IMR-90 (cell line): ENCODE measurements around the gene CEP126. TPM values are rescaled to one million over a fixed set of nuclear protein-coding genes. Genes with fewer than 3 reads are reported as not detected.

Experiments
- ATAC-seq: fragments of 200-7000 bp; cut with Tn5 transposase; 2 replicates; pipeline ENCODE4 v1.9.1; 2020; ENCODE audit warnings: low read depth, mild to moderate bottlenecking, moderate library complexity
- BruUV-seq: library from RNA; stranded (reverse); fragments of 400-500 nt; replicated peaks from 2 replicates; lab custom pipeline; 2021; lab: Mats Ljungman, UMichigan
- CTCF ChIA-PET: fragments of 300-600 bp; formaldehyde crosslinking; extraction: SDS; loops from one replicate; lab custom pipeline; 2021; ENCODE audit warnings: antibody characterized with exemption; lab: Yijun Ruan, JAX
- POLR2A ChIA-PET: fragments of 300-600 bp; sonication (Branson Sonifier 250); formaldehyde crosslinking; loops from one replicate; lab custom pipeline; 2022; ENCODE audit warnings: antibody characterized with exemption; ENCODE audit not compliant: unreplicated experiment; lab: Charles Lee
- DNase-seq: peaks from one replicate; pipeline ENCODE4 v3.0.0; 2013
- H2AFZ ChIP-seq: replicated peaks from 2 replicates; pipeline ENCODE3; 2013; ENCODE audit warnings: low read length, mild to moderate bottlenecking; ENCODE audit not compliant: poor library complexity
- H2AK5ac ChIP-seq: 2 replicates; pipeline ENCODE4 v1.6.1; 2013; ENCODE audit warnings: low read depth, low read length, inconsistent platforms
- H2AK9ac ChIP-seq: replicated peaks from 2 replicates; pipeline ENCODE3; 2013; ENCODE audit warnings: mild to moderate bottlenecking, low read depth, low read length, moderate library complexity; ENCODE audit not compliant: poor library complexity
- H2BK120ac ChIP-seq: 2 replicates; pipeline ENCODE4 v1.6.1; 2013; ENCODE audit warnings: low read depth, low read length, inconsistent platforms
- H2BK15ac ChIP-seq: 3 replicates; pipeline ENCODE4 v1.6.1; 2013; ENCODE audit warnings: low read depth, low read length, inconsistent platforms
- H2BK20ac ChIP-seq: 2 replicates; pipeline ENCODE4 v1.6.1; 2013; ENCODE audit warnings: low read depth, mild to moderate bottlenecking, inconsistent platforms, low read length, moderate library complexity
- H2BK5ac ChIP-seq: 2 replicates; pipeline ENCODE4 v1.6.1; 2013; ENCODE audit warnings: mild to moderate bottlenecking, low read depth, low read length, inconsistent platforms; ENCODE audit not compliant: poor library complexity, severe bottlenecking
- H3K14ac ChIP-seq: replicated peaks from 2 replicates; pipeline ENCODE4 v1.6.1; 2013; ENCODE audit warnings: low read depth, low read length, inconsistent platforms
- H3K18ac ChIP-seq: 2 replicates; pipeline ENCODE4 v1.6.1; 2013; ENCODE audit warnings: low read depth, low read length, control low read depth
- H3K23ac ChIP-seq: 2 replicates; pipeline ENCODE4 v1.6.1; 2013; ENCODE audit warnings: low read depth, low read length, inconsistent platforms
- H3K27ac ChIP-seq: 2 replicates; pipeline ENCODE4 v1.5.1; 2013; ENCODE audit warnings: mild to moderate bottlenecking, control low read depth, low read length; ENCODE audit not compliant: insufficient read depth
- H3K27me3 ChIP-seq: 2 replicates; pipeline ENCODE4 v1.6.1; 2013; ENCODE audit warnings: low read length; ENCODE audit not compliant: control insufficient read depth, insufficient read depth
- H3K36me3 ChIP-seq: 2 replicates; pipeline ENCODE4 v1.6.1; 2013; ENCODE audit warnings: low read length, mixed read lengths; ENCODE audit not compliant: control insufficient read depth, insufficient read depth
- H3K4ac ChIP-seq: 2 replicates; pipeline ENCODE4 v1.6.1; 2013; ENCODE audit warnings: low read depth, low read length, inconsistent platforms
- H3K4me1 ChIP-seq: 2 replicates; pipeline ENCODE4 v1.6.1; 2013; ENCODE audit warnings: low read length, mixed read lengths; ENCODE audit not compliant: control insufficient read depth, insufficient read depth
- H3K4me2 ChIP-seq: 2 replicates; pipeline ENCODE4 v1.6.1; 2013; ENCODE audit warnings: low read depth, mild to moderate bottlenecking, control low read depth, low read length, moderate library complexity
- H3K4me3 ChIP-seq: 2 replicates; pipeline ENCODE4 v1.5.1; 2013; ENCODE audit warnings: low read depth, mild to moderate bottlenecking, control low read depth, low read length, moderate library complexity; ENCODE audit not compliant: insufficient read depth
- H3K56ac ChIP-seq: 2 replicates; pipeline ENCODE4 v1.6.1; 2013; ENCODE audit warnings: low read length, inconsistent platforms; ENCODE audit not compliant: insufficient read depth; ENCODE audit errors: extremely low read depth
- H3K79me1 ChIP-seq, 2 experiments: 2 replicates each; pipeline ENCODE4 v1.6.1; 2013; ENCODE audit warnings: low read length in 2 of 2, inconsistent platforms in 1 of 2, low read depth in 1 of 2
- H3K9ac ChIP-seq: 2 replicates; pipeline ENCODE4 v1.6.1; 2013; ENCODE audit warnings: low read depth, low read length, control low read depth
- H3K9me1 ChIP-seq: 2 replicates; pipeline ENCODE4 v1.6.1; 2013; ENCODE audit warnings: low read length, inconsistent platforms; ENCODE audit not compliant: insufficient read depth
- H3K9me3 ChIP-seq: 2 replicates; pipeline ENCODE4 v1.6.1; 2013; ENCODE audit warnings: low read length; ENCODE audit not compliant: control insufficient read depth, insufficient read depth
- H4K20me1 ChIP-seq: 2 replicates; pipeline ENCODE4 v1.6.1; 2013; ENCODE audit warnings: low read length, inconsistent platforms; ENCODE audit not compliant: insufficient read depth
- H4K5ac ChIP-seq: 2 replicates; pipeline ENCODE4 v1.6.1; 2013; ENCODE audit warnings: mild to moderate bottlenecking, low read depth, low read length, control low read depth
- H4K8ac ChIP-seq, 2 experiments: 2 replicates each; pipeline ENCODE4 v1.6.1; 2013; ENCODE audit warnings: low read depth in 2 of 2, low read length in 2 of 2, control low read depth in 1 of 2, inconsistent platforms in 1 of 2
- H4K91ac ChIP-seq: 2 replicates; pipeline ENCODE4 v1.6.1; 2013; ENCODE audit warnings: low read depth, low read length, inconsistent platforms; ENCODE audit not compliant: insufficient read depth
- BHLHE40 ChIP-seq: fragments of 150-350 bp; IDR thresholded peaks from 2 replicates; pipeline ENCODE4 v1.6.1; 2016; ENCODE audit warnings: mild to moderate bottlenecking, low read depth, low read length
- CEBPB ChIP-seq: IDR thresholded peaks from 2 replicates; pipeline ENCODE4 v1.6.1; 2012; ENCODE audit warnings: low read depth, low read length, improper control_type of control experiment
- CTCF ChIP-seq: conservative IDR thresholded peaks from 2 replicates; pipeline ENCODE4 v1.5.1; 2012; ENCODE audit warnings: mild to moderate bottlenecking, low read depth, low read length, improper control_type of control experiment
- FOS ChIP-seq: fragments of 150-350 bp; IDR thresholded peaks from 2 replicates; pipeline ENCODE4 v1.6.1; 2016; ENCODE audit warnings: low read depth, low read length
- MAFK ChIP-seq: IDR thresholded peaks from 2 replicates; pipeline ENCODE4 v1.6.1; 2012; ENCODE audit warnings: low read depth, low read length, improper control_type of control experiment
- MXI1 ChIP-seq: IDR thresholded peaks from 2 replicates; pipeline ENCODE4 v1.6.1; 2012; ENCODE audit warnings: low read depth, mild to moderate bottlenecking, low read length, moderate library complexity, borderline replicate concordance
- NFE2L2 ChIP-seq: fragments of 150-350 bp; IDR thresholded peaks from 2 replicates; pipeline ENCODE4 v1.6.1; 2016; ENCODE audit warnings: low read depth, mild to moderate bottlenecking, low read length
- POLR2A ChIP-seq: IDR thresholded peaks from 2 replicates; pipeline ENCODE4 v1.6.1; 2012; ENCODE audit warnings: mild to moderate bottlenecking, low read depth, low read length
- RCOR1 ChIP-seq: IDR thresholded peaks from 2 replicates; pipeline ENCODE4 v1.6.1; 2012; ENCODE audit warnings: mild to moderate bottlenecking, low read length, improper control_type of control experiment; ENCODE audit not compliant: insufficient replicate concordance
- SMC3 ChIP-seq: fragments of 150-350 bp; IDR thresholded peaks from 2 replicates; pipeline ENCODE4 v1.6.1; 2016; ENCODE audit warnings: low read depth, mild to moderate bottlenecking, antibody characterized with exemption, low read length, moderate library complexity
- WGBS, 2 experiments: methylation state at CpG; one replicate each; pipeline versions ENCODE4 v1.1.5 to v1.1.7; 2013; ENCODE audit warnings: missing lambda C conversion rate in 2 of 2; ENCODE audit not compliant: insufficient read length in 1 of 2; ENCODE audit errors: extremely low coverage in 2 of 2; 5-methylcytosine and 5-hydroxymethylcytosine counted together
- dilution Hi-C: fragments of 300-500 bp; cut with HindIII; formaldehyde crosslinking; loops from one replicate; pipeline ENCODE4 v1.14.3; 2018; ENCODE audit warnings: low sequenced_read_pairs; ENCODE audit not compliant: unreplicated experiment
- in situ Hi-C: fragments of 300-500 bp; cut with MboI; formaldehyde crosslinking; loops from 3 replicates; pipeline ENCODE4 v1.14.3; 2019; ENCODE audit warnings: low sequenced_read_pairs, inconsistent platforms, mixed read lengths
- intact Hi-C: fragments of 100-400 bp; cut with micrococcal nuclease; formaldehyde crosslinking; loops from 2 replicates; pipeline ENCODE4 v1.10.0; 2022
- polyA plus RNA-seq, 3 experiments: library from polyadenylated mRNA; depleted of rRNA; stranded (reverse); fragments of >200 nt; gene quantifications; 2 replicates each; pipeline ENCODE4 v1.2.3, GENCODE V29; 2012; ENCODE audit warnings: low replicate concordance in 1 of 3
- total RNA-seq: library from RNA; depleted of rRNA; stranded (reverse); fragments of >200 nt; gene quantifications from 2 replicates; pipeline ENCODE4 v1.2.3, GENCODE V29; 2012

Gene CEP126
- total and polyA plus RNA-seq, 2 of the 4 experiments (the other 2 are of a cell fraction), result 0.72 to 1.4 TPM

- ChIA-PET CTCF (no interaction called here), POLR2A (no interaction called here)
- Histone ChIP-seq H2AK9ac (no peak overlapping the region), H4K91ac (no peak overlapping the region), H3K4me3 (no peak overlapping the region), H2BK120ac (no peak overlapping the region), H2BK15ac (no peak overlapping the region), H3K56ac (no peak overlapping the region), H3K9ac (no peak overlapping the region), H2BK5ac (no peak overlapping the region), H3K36me3 (no peaks in the 10 kb centered on the region), H3K14ac (no peak overlapping the region), H2AFZ (no peak overlapping the region), H3K9me3 (no peaks in the 10 kb centered on the region), H3K79me1 (no peaks in the 10 kb centered on the region), H4K20me1 (no peaks in the 10 kb centered on the region), H3K4me2 (no peak overlapping the region), H4K8ac (no peak overlapping the region), H3K18ac (no peak overlapping the region), H3K9me1 (no peaks in the 10 kb centered on the region), H2AK5ac (no peak overlapping the region), H3K23ac (no peak overlapping the region), H3K4ac (no peak overlapping the region), H3K27ac (no peak overlapping the region), H2BK20ac (no peak overlapping the region), H4K5ac (no peak overlapping the region), H3K4me1 (no peaks in the 10 kb centered on the region), H3K27me3 (no peaks in the 10 kb centered on the region)
- dilution Hi-C loops, result no loop called here
- intact Hi-C loops, result no loop called here
- 100% methylated on average over 1 of the region's 4 CpGs; no CpG with 5 or more reads in 1 of the 2 experiments for WGBS, 2 experiments
- DNase-seq (no peak), ATAC-seq (no peak)
- no TSS peak for BruUV-seq
- in situ Hi-C loops, result no loop called here
- no peak for TF ChIP-seq MXI1
- TF ChIP-seq NFE2L2, result no peak
- TF ChIP-seq RCOR1, result no peak
- no peak for TF ChIP-seq CTCF
- no peak for TF ChIP-seq MAFK
- no peak for TF ChIP-seq POLR2A
- no peak for TF ChIP-seq BHLHE40
- TF ChIP-seq FOS, result no peak
- no peak for TF ChIP-seq CEBPB
- no peak for TF ChIP-seq SMC3
These were observed 29.2 kb upstream of the CEP126 start for GRCh38 chr11:101885631-101886030.
